HEK293 (cell line): ENCODE data around the gene CACNA2D1.

Experiments
- CTCF ChIA-PET: fragments of 350-600 bp; formaldehyde crosslinking; extraction: SDS; loops from one replicate; lab custom pipeline; 2021; ENCODE audit warnings: antibody characterized with exemption; lab: Yijun Ruan, JAX
- POLR2A ChIA-PET: fragments of 300-600 bp; formaldehyde crosslinking; extraction: SDS; loops from one replicate; lab custom pipeline; 2020; ENCODE audit warnings: antibody characterized with exemption, inconsistent platforms; lab: Yijun Ruan, JAX
- H3K27ac ChIP-seq: fragments of 200-500 bp; sonication (Bioruptor generic); 2 replicates; pipeline ENCODE4 v1.5.1; 2014; ENCODE audit warnings: low read depth, low read length, control low read depth, inconsistent platforms; ENCODE audit errors: extremely low read depth
- H3K36me3 ChIP-seq, 2 experiments: fragments of 200-500 bp in 1 of 2; sonication (Bioruptor generic) in 1 of 2; 1 replicate in 1 of 2; 2 replicates in 1 of 2; pipeline ENCODE4 v1.5.1; 2014 to 2017; ENCODE audit warnings: inconsistent platforms in 2 of 2, low read length in 2 of 2; ENCODE audit not compliant: control insufficient read depth in 2 of 2, insufficient read depth in 1 of 2
- H3K4me1 ChIP-seq: fragments of 200-500 bp; sonication (Bioruptor generic); 2 replicates; pipeline ENCODE4 v1.5.1; 2014; ENCODE audit warnings: mild to moderate bottlenecking, low read length, inconsistent platforms; ENCODE audit not compliant: control insufficient read depth, insufficient read depth
- H3K4me3 ChIP-seq: 2 replicates; pipeline ENCODE4 v1.5.1; 2011; ENCODE audit warnings: low read depth, mild to moderate bottlenecking, control low read depth, low read length, moderate library complexity
- H3K9me3 ChIP-seq: fragments of 200-500 bp; sonication (Bioruptor generic); 2 replicates; pipeline ENCODE4 v1.5.1; 2014; ENCODE audit warnings: low read depth, low read length, inconsistent platforms; ENCODE audit not compliant: control insufficient read depth, insufficient read depth
- MEIS1 ChIP-seq: sonication (generic); formaldehyde crosslinking; IDR thresholded peaks from 2 replicates; pipeline ENCODE4 v1.8.1; 2022; ENCODE audit warnings: missing genetic modification reagents, mild to moderate bottlenecking, borderline replicate concordance
- SCRT1 ChIP-seq: fragments of 450-650 bp; formaldehyde crosslinking; IDR thresholded peaks from 2 replicates; pipeline ENCODE4 v1.5.1; 2016; ENCODE audit warnings: missing biosample characterization, missing genetic modification characterization, borderline replicate concordance
- SP2 ChIP-seq: fragments of 450-650 bp; formaldehyde crosslinking; IDR thresholded peaks from 2 replicates; pipeline ENCODE4 v1.5.1; 2016; ENCODE audit warnings: missing biosample characterization, missing genetic modification characterization
- SP3 ChIP-seq: fragments of 450-650 bp; formaldehyde crosslinking; IDR thresholded peaks from 2 replicates; pipeline ENCODE4 v1.5.1; 2016; ENCODE audit warnings: missing biosample characterization, missing genetic modification characterization
- YY1 ChIP-seq: fragments of 450-650 bp; formaldehyde crosslinking; IDR thresholded peaks from 2 replicates; pipeline ENCODE4 v1.5.1; 2018; ENCODE audit warnings: missing biosample characterization, missing genetic modification characterization
- ZNF202 ChIP-seq: fragments of 450-650 bp; formaldehyde crosslinking; IDR thresholded peaks from 2 replicates; pipeline ENCODE4 v1.5.1; 2016; ENCODE audit warnings: missing biosample characterization, missing genetic modification characterization, borderline replicate concordance
- ZNF311 ChIP-seq: fragments of 450-650 bp; formaldehyde crosslinking; IDR thresholded peaks from 2 replicates; pipeline ENCODE4 v1.5.1; 2017; ENCODE audit warnings: missing biosample characterization, missing genetic modification characterization, borderline replicate concordance
- ZNF37A ChIP-seq: fragments of 450-650 bp; IDR thresholded peaks from 2 replicates; pipeline ENCODE4 v1.5.1; 2018; ENCODE audit warnings: missing biosample characterization, missing genetic modification characterization
- ZNF549 ChIP-seq: fragments of 450-650 bp; IDR thresholded peaks from 2 replicates; pipeline ENCODE4 v1.5.1; 2018; ENCODE audit warnings: missing biosample characterization, missing genetic modification characterization, mild to moderate bottlenecking, inconsistent platforms, moderate library complexity
- ZNF555 ChIP-seq: fragments of 450-650 bp; formaldehyde crosslinking; conservative IDR thresholded peaks from 2 replicates; pipeline ENCODE4 v1.5.1; 2017; ENCODE audit warnings: missing biosample characterization, mild to moderate bottlenecking, missing genetic modification characterization, inconsistent platforms
- ZNF596 ChIP-seq: fragments of 450-650 bp; IDR thresholded peaks from 2 replicates; pipeline ENCODE4 v1.5.0; 2018; ENCODE audit warnings: missing biosample characterization, mild to moderate bottlenecking, missing genetic modification characterization, moderate library complexity
- ZNF677 ChIP-seq: fragments of 450-650 bp; IDR thresholded peaks from 2 replicates; pipeline ENCODE4 v1.5.0; 2018; ENCODE audit warnings: missing biosample characterization, mild to moderate bottlenecking, missing genetic modification characterization, moderate library complexity
- ZNF707 ChIP-seq: fragments of 450-650 bp; formaldehyde crosslinking; IDR thresholded peaks from 2 replicates; pipeline ENCODE4 v1.5.1; 2016; ENCODE audit warnings: missing biosample characterization, missing genetic modification characterization
- TF ChIP-seq, protein P1 (sequence below): fragments of 450-650 bp; formaldehyde crosslinking; IDR thresholded peaks from 2 replicates; pipeline ENCODE4 v1.5.1; 2016; ENCODE audit warnings: missing biosample characterization, missing genetic modification characterization, borderline replicate concordance
- TF ChIP-seq, protein P2 (sequence below): fragments of 450-650 bp; formaldehyde crosslinking; IDR thresholded peaks from 2 replicates; pipeline ENCODE4 v1.5.1; 2016; ENCODE audit warnings: missing biosample characterization, missing genetic modification characterization
- TF ChIP-seq, protein P3 (sequence below): fragments of 450-650 bp; formaldehyde crosslinking; IDR thresholded peaks from 2 replicates; pipeline ENCODE4 v1.5.1; 2016; ENCODE audit warnings: missing biosample characterization, missing genetic modification characterization
- TF ChIP-seq, protein P4 (sequence below): fragments of 450-650 bp; formaldehyde crosslinking; IDR thresholded peaks from 2 replicates; pipeline ENCODE4 v1.5.1; 2016; ENCODE audit warnings: missing biosample characterization, missing genetic modification characterization
- TF ChIP-seq, protein P5 (sequence below): fragments of 450-650 bp; IDR thresholded peaks from 2 replicates; pipeline ENCODE4 v1.5.1; 2018; ENCODE audit warnings: missing biosample characterization, missing genetic modification characterization

CACNA2D1 gene

DNA sequence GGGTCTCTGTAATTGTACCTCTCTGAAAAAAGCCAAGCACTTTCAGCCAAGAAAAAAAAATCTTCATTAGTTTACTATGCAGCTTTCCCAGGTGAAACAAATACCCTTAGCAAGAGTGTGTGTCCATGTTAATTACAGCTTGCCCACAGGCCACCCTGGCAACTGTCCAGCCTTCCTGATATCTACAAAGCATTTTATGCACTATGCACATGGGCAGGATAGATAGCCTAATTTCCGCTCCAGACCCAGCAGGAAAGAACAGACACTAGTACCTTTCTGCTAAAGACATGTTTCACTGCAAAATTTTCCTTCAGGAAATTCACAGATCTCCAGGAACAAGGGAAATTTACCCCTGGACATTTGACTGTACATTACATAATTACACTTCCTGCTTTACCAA is 24.4 kb downstream of the CACNA2D1 start:
- Histone ChIP-seq H3K4me1 (no peaks in the 10 kb centered on the region), H3K9me3 (no peaks in the 10 kb centered on the region), H3K27ac (no peak overlapping the region), H3K36me3 (no peaks in the 10 kb centered on the region), H3K4me3 (no peak overlapping the region)
- CTCF ChIA-PET, result interaction anchor here (0.9 kb wide), 1 partner anchor 8 kb away, joined by 3 read pairs; no protein-coding TSS in a partner anchor
- TF ChIP-seq, protein P1, sequence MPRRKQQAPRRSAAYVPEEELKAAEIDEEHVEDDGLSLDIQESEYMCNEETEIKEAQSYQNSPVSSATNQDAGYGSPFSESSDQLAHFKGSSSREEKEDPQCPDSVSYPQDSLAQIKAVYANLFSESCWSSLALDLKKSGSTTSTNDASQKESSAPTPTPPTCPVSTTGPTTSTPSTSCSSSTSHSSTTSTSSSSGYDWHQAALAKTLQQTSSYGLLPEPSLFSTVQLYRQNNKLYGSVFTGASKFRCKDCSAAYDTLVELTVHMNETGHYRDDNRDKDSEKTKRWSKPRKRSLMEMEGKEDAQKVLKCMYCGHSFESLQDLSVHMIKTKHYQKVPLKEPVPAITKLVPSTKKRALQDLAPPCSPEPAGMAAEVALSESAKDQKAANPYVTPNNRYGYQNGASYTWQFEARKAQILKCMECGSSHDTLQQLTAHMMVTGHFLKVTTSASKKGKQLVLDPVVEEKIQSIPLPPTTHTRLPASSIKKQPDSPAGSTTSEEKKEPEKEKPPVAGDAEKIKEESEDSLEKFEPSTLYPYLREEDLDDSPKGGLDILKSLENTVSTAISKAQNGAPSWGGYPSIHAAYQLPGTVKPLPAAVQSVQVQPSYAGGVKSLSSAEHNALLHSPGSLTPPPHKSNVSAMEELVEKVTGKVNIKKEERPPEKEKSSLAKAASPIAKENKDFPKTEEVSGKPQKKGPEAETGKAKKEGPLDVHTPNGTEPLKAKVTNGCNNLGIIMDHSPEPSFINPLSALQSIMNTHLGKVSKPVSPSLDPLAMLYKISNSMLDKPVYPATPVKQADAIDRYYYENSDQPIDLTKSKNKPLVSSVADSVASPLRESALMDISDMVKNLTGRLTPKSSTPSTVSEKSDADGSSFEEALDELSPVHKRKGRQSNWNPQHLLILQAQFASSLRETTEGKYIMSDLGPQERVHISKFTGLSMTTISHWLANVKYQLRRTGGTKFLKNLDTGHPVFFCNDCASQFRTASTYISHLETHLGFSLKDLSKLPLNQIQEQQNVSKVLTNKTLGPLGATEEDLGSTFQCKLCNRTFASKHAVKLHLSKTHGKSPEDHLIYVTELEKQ (tag by site-specific recombination), result no peak
- TF ChIP-seq ZNF555 (tag by site-specific recombination) (no peak), SP2 (tag by site-specific recombination) (no peak), SP3 (no peak), MEIS1 (CRISPR knock-in tag) (no peak), YY1 (tag by site-specific recombination) (no peak), ZNF677 (tag by site-specific recombination) (no peak), ZNF549 (tag by site-specific recombination) (no peak)
- TF ChIP-seq, protein P2, sequence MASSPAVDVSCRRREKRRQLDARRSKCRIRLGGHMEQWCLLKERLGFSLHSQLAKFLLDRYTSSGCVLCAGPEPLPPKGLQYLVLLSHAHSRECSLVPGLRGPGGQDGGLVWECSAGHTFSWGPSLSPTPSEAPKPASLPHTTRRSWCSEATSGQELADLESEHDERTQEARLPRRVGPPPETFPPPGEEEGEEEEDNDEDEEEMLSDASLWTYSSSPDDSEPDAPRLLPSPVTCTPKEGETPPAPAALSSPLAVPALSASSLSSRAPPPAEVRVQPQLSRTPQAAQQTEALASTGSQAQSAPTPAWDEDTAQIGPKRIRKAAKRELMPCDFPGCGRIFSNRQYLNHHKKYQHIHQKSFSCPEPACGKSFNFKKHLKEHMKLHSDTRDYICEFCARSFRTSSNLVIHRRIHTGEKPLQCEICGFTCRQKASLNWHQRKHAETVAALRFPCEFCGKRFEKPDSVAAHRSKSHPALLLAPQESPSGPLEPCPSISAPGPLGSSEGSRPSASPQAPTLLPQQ (tag by site-specific recombination), result no peak
- TF ChIP-seq, protein P3, sequence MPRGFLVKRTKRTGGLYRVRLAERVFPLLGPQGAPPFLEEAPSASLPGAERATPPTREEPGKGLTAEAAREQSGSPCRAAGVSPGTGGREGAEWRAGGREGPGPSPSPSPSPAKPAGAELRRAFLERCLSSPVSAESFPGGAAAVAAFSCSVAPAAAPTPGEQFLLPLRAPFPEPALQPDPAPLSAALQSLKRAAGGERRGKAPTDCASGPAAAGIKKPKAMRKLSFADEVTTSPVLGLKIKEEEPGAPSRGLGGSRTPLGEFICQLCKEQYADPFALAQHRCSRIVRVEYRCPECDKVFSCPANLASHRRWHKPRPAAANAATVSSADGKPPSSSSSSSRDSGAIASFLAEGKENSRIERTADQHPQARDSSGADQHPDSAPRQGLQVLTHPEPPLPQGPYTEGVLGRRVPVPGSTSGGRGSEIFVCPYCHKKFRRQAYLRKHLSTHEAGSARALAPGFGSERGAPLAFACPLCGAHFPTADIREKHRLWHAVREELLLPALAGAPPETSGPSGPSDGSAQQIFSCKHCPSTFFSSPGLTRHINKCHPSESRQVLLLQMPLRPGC (tag by site-specific recombination), result no peak
- TF ChIP-seq, protein P4, sequence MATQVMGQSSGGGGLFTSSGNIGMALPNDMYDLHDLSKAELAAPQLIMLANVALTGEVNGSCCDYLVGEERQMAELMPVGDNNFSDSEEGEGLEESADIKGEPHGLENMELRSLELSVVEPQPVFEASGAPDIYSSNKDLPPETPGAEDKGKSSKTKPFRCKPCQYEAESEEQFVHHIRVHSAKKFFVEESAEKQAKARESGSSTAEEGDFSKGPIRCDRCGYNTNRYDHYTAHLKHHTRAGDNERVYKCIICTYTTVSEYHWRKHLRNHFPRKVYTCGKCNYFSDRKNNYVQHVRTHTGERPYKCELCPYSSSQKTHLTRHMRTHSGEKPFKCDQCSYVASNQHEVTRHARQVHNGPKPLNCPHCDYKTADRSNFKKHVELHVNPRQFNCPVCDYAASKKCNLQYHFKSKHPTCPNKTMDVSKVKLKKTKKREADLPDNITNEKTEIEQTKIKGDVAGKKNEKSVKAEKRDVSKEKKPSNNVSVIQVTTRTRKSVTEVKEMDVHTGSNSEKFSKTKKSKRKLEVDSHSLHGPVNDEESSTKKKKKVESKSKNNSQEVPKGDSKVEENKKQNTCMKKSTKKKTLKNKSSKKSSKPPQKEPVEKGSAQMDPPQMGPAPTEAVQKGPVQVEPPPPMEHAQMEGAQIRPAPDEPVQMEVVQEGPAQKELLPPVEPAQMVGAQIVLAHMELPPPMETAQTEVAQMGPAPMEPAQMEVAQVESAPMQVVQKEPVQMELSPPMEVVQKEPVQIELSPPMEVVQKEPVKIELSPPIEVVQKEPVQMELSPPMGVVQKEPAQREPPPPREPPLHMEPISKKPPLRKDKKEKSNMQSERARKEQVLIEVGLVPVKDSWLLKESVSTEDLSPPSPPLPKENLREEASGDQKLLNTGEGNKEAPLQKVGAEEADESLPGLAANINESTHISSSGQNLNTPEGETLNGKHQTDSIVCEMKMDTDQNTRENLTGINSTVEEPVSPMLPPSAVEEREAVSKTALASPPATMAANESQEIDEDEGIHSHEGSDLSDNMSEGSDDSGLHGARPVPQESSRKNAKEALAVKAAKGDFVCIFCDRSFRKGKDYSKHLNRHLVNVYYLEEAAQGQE (tag by site-specific recombination), result no peak
- POLR2A ChIA-PET, result no interaction called here

DNA sequence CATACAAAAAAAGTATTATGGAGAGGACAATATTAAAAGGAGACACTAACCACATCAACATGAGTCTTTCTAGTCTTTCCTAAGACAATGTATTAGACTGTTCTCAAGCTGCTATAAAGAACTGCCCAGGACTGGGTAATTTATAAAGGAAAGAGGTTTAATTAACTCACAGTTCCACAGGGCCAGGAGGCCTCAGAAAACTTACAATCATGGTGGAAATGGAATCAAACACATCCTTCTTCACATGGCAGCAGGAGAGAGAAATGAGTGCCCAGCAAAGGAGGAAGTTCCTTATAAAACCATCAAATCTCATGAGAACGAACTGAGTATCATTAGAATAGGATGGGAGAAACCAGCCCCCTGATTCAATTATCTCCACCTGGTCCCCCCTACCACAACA is 25.7 kb downstream of the CACNA2D1 start:
- no peaks in the 10 kb centered on the region for H3K36me3 ChIP-seq
- H3K4me3 ChIP-seq, result no peak overlapping the region
- no peak overlapping the region for H3K27ac ChIP-seq
- CTCF ChIA-PET, result no interaction called here
- no peaks in the 10 kb centered on the region for H3K9me3 ChIP-seq
- no peaks in the 10 kb centered on the region for H3K4me1 ChIP-seq
- POLR2A ChIA-PET, result no interaction called here
- TF ChIP-seq ZNF37A (tag by site-specific recombination), result no peak
- TF ChIP-seq, protein P5, sequence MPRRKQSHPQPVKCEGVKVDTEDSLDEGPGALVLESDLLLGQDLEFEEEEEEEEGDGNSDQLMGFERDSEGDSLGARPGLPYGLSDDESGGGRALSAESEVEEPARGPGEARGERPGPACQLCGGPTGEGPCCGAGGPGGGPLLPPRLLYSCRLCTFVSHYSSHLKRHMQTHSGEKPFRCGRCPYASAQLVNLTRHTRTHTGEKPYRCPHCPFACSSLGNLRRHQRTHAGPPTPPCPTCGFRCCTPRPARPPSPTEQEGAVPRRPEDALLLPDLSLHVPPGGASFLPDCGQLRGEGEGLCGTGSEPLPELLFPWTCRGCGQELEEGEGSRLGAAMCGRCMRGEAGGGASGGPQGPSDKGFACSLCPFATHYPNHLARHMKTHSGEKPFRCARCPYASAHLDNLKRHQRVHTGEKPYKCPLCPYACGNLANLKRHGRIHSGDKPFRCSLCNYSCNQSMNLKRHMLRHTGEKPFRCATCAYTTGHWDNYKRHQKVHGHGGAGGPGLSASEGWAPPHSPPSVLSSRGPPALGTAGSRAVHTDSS (tag by site-specific recombination), result no peak
- TF ChIP-seq, protein P1 (tag by site-specific recombination), result no peak
- TF ChIP-seq SCRT1 (tag by site-specific recombination), result no peak
- no peak for TF ChIP-seq ZNF202 (tag by site-specific recombination)
- TF ChIP-seq ZNF596 (tag by site-specific recombination), result no peak
- TF ChIP-seq ZNF311, result no peak
- TF ChIP-seq ZNF707 (tag by site-specific recombination), result no peak
- no peak for TF ChIP-seq SP2 (tag by site-specific recombination)
